ENCODE data around the gene BACH1.

BACH1 gene

GRCh38 chr21:29342363-29342957 is 43.7 kb downstream of the BACH1 start:
- Histone ChIP-seq H3K4me3 (ENCODE audit: low read depth, low read length) (no peak overlapping the region), H3K9me3 (no peaks in the 10 kb centered on the region), H3K4me1 (no peaks in the 10 kb centered on the region), H3K27me3 (no peaks in the 10 kb centered on the region), H3K36me3 (no peaks in the 10 kb centered on the region)
- DNase-seq: no peak
- TF ChIP-seq, protein P1, sequence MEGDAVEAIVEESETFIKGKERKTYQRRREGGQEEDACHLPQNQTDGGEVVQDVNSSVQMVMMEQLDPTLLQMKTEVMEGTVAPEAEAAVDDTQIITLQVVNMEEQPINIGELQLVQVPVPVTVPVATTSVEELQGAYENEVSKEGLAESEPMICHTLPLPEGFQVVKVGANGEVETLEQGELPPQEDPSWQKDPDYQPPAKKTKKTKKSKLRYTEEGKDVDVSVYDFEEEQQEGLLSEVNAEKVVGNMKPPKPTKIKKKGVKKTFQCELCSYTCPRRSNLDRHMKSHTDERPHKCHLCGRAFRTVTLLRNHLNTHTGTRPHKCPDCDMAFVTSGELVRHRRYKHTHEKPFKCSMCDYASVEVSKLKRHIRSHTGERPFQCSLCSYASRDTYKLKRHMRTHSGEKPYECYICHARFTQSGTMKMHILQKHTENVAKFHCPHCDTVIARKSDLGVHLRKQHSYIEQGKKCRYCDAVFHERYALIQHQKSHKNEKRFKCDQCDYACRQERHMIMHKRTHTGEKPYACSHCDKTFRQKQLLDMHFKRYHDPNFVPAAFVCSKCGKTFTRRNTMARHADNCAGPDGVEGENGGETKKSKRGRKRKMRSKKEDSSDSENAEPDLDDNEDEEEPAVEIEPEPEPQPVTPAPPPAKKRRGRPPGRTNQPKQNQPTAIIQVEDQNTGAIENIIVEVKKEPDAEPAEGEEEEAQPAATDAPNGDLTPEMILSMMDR (IDR thresholded peaks at IDR 0.05; ENCODE audit: low read depth, low read length): no peak

GRCh38 chr21:29343519-29343918 is 44.8 kb downstream of the BACH1 start:
- DNase-seq: no peak
- no peaks in the 10 kb centered on the region for H3K9me3 ChIP-seq
- TF ChIP-seq, protein P1 (IDR thresholded peaks at IDR 0.05; ENCODE audit: low read depth, low read length): no peak
- H3K4me1 ChIP-seq: no peaks in the 10 kb centered on the region
- no peaks in the 10 kb centered on the region for H3K27me3 ChIP-seq
- H3K36me3 ChIP-seq: no peaks in the 10 kb centered on the region
- H3K4me3 ChIP-seq (ENCODE audit: low read depth, low read length): no peak overlapping the region

- Histone ChIP-seq H3K36me3 (no peaks in the 10 kb centered on the region), H3K9me3 (no peaks in the 10 kb centered on the region), H3K4me3 (ENCODE audit: low read depth, low read length) (no peak overlapping the region), H3K27me3 (no peaks in the 10 kb centered on the region), H3K4me1 (no peaks in the 10 kb centered on the region)
- no peak for DNase-seq
- TF ChIP-seq, protein P1 (IDR thresholded peaks at IDR 0.05; ENCODE audit: low read depth, low read length): no peak
Measured at GRCh38 chr21:29346281-29346680, 47.6 kb downstream of the BACH1 start.

DNA sequence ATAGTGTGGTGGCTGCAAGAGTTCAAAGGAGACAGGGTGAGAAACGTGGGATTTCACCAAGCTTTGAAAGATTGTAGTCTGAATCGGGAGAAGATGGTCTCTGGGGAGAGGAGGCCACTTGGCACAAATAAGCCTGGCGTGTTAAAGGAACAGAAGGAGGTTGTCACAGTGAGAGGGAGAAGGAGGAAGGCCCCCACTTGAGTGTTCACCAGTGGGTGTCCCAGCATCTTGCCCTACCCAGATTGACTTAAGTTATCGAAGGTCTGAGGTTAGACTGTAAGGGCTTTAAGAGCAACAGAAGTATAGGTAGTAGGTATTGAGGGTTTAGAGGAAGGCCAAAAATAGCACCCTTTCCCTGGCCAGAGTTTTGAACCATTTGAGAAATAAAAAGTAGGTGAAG is 48.0 kb downstream of the BACH1 start:
- Histone ChIP-seq H3K4me3 (ENCODE audit: low read depth, low read length) (no peak overlapping the region), H3K27me3 (no peaks in the 10 kb centered on the region), H3K4me1 (no peaks in the 10 kb centered on the region), H3K9me3 (no peaks in the 10 kb centered on the region), H3K36me3 (no peaks in the 10 kb centered on the region)
- no peak for DNase-seq
- TF ChIP-seq, protein P1 (IDR thresholded peaks at IDR 0.05; ENCODE audit: low read depth, low read length): no peak

- Histone ChIP-seq H3K36me3 (no peaks in the 10 kb centered on the region), H3K9me3 (no peaks in the 10 kb centered on the region), H3K4me1 (no peaks in the 10 kb centered on the region), H3K4me3 (ENCODE audit: low read depth, low read length) (no peak overlapping the region), H3K27me3 (no peaks in the 10 kb centered on the region)
- TF ChIP-seq, protein P1 (IDR thresholded peaks at IDR 0.05; ENCODE audit: low read depth, low read length): no peak
- DNase-seq: no peak
Measured at GRCh38 chr21:29347274-29347681, 48.6 kb downstream of the BACH1 start.

DNA sequence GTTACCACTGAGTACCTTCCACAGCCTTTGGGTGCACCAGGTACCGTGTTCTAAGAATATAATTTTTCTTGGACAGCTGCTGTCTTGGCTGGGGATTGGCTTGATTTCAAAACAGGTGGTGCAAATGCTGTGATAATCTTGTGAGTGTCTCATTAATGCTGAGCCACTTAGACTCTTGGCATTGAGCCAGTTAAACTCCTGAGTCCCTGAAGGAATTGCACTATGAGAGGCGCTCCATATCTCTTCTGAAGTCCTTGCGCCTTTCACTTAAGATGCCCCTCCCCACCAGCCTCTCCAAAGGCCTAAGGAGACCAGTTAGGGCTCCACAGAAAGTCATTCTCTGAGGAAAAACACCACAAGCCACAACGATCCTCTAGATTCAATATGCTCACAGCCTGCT is 51.0 kb downstream of the BACH1 start:
- TF ChIP-seq, protein P1 (IDR thresholded peaks at IDR 0.05; ENCODE audit: low read depth, low read length): no peak
- Histone ChIP-seq H3K4me1 (no peaks in the 10 kb centered on the region), H3K36me3 (no peaks in the 10 kb centered on the region), H3K9me3 (no peaks in the 10 kb centered on the region), H3K4me3 (ENCODE audit: low read depth, low read length) (no peak overlapping the region), H3K27me3 (no peaks in the 10 kb centered on the region)
- no peak for DNase-seq

Measured in BE2C (cell line).